ENCODE measurements around the gene TRAF3IP1. TPM values are rescaled to one million over a fixed set of nuclear protein-coding genes. Genes with fewer than 3 reads are reported as not detected.

TRAF3IP1 gene
- total RNA-seq, 6 experiments from 2014 or later: 15.7 to 21.7 (median 17.6) TPM

- no peaks in the 10 kb centered on the region; the same call in 1 of the 2 replicates for H3K27me3 Mint-ChIP-seq (ENCODE audit: insufficient read depth)
- no peak overlapping the region for H3K4me3 Mint-ChIP-seq
- no peak for TF ChIP-seq CTCF (IDR thresholded peaks at IDR 0.05)
- no peak overlapping the region for H3K27ac Mint-ChIP-seq
- peaks cover 69% of the 10 kb centered on the region for H3K4me1 Mint-ChIP-seq (ENCODE audit: low read depth)
- no peak for DNase-seq
- H3K36me3 Mint-ChIP-seq (ENCODE audit: low read depth): peaks cover 75% of the 10 kb centered on the region
- H3K9me3 Mint-ChIP-seq: no peaks in the 10 kb centered on the region
Measured at GRCh38 chr2:238444242-238444641, 123.9 kb downstream of the TRAF3IP1 start.

GRCh38 chr2:238445409-238446190 is 125.3 kb downstream of the TRAF3IP1 start:
- H3K4me3 Mint-ChIP-seq: no peak overlapping the region
- H3K27ac Mint-ChIP-seq: no peak overlapping the region
- peaks cover 64% of the 10 kb centered on the region for H3K4me1 Mint-ChIP-seq (ENCODE audit: low read depth)
- no peaks in the 10 kb centered on the region; the same call in 1 of the 2 replicates for H3K27me3 Mint-ChIP-seq (ENCODE audit: insufficient read depth)
- TF ChIP-seq CTCF (IDR thresholded peaks at IDR 0.05): no peak
- H3K9me3 Mint-ChIP-seq: no peaks in the 10 kb centered on the region
- H3K36me3 Mint-ChIP-seq (ENCODE audit: low read depth): peaks cover 77% of the 10 kb centered on the region
- no peak for DNase-seq

- no peaks in the 10 kb centered on the region; the same call in 1 of the 2 replicates for H3K27me3 Mint-ChIP-seq (ENCODE audit: insufficient read depth)
- H3K4me3 Mint-ChIP-seq: no peak overlapping the region
- peaks cover 78% of the 10 kb centered on the region for H3K36me3 Mint-ChIP-seq (ENCODE audit: low read depth)
Measured at GRCh38 chr2:238446371-238446770, 126.1 kb downstream of the TRAF3IP1 start.

GRCh38 chr2:238448031-238448955 is 128.0 kb downstream of the TRAF3IP1 start:
- no peaks in the 10 kb centered on the region; the same call in 1 of the 2 replicates for H3K27me3 Mint-ChIP-seq (ENCODE audit: insufficient read depth)
- no peak overlapping the region for H3K4me3 Mint-ChIP-seq
- H3K27ac Mint-ChIP-seq: peak overlapping the region; percentile 53
- H3K4me1 Mint-ChIP-seq (ENCODE audit: low read depth): peaks cover 37% of the 10 kb centered on the region
- H3K36me3 Mint-ChIP-seq (ENCODE audit: low read depth): peaks cover 78% of the 10 kb centered on the region
- no peaks in the 10 kb centered on the region for H3K9me3 Mint-ChIP-seq
- DNase-seq: no peak
- no peak for TF ChIP-seq CTCF (IDR thresholded peaks at IDR 0.05)

More at GRCh38 chr2:238446371-238446770, 126.1 kb downstream of the TRAF3IP1 start:
- DNase-seq: no peak
- Mint-ChIP-seq H3K9me3 (no peaks in the 10 kb centered on the region), H3K4me1 (ENCODE audit: low read depth) (peaks cover 57% of the 10 kb centered on the region), H3K27ac (no peak overlapping the region)
- no peak for TF ChIP-seq CTCF (IDR thresholded peaks at IDR 0.05)

- peaks cover 74% of the 10 kb centered on the region for H3K36me3 Mint-ChIP-seq (ENCODE audit: low read depth)
- H3K4me3 Mint-ChIP-seq: no peak overlapping the region
- H3K4me1 Mint-ChIP-seq (ENCODE audit: low read depth): peaks cover 28% of the 10 kb centered on the region
- no peaks in the 10 kb centered on the region; the same call in 1 of the 2 replicates for H3K27me3 Mint-ChIP-seq (ENCODE audit: insufficient read depth)
- no peak overlapping the region for H3K27ac Mint-ChIP-seq
- DNase-seq: no peak
- no peak for TF ChIP-seq CTCF (IDR thresholded peaks at IDR 0.05)
- no peaks in the 10 kb centered on the region for H3K9me3 Mint-ChIP-seq
Measured at GRCh38 chr2:238449241-238449640, 128.9 kb downstream of the TRAF3IP1 start.

All from HFFc6 (cell line).